Activated naive CD4-positive, alpha-beta T cell treated with anti-CD3 and anti-CD28 coated beads, Interleukin-2, amount 50 U/mL, for 16 hours (primary cell): ENCODE data around the gene MTMR11.

ENCODE experiments used
- DNase-seq: peaks from one replicate; pipeline ENCODE4 v3.0.0-alpha.2; 2020

MTMR11 gene

DNA sequence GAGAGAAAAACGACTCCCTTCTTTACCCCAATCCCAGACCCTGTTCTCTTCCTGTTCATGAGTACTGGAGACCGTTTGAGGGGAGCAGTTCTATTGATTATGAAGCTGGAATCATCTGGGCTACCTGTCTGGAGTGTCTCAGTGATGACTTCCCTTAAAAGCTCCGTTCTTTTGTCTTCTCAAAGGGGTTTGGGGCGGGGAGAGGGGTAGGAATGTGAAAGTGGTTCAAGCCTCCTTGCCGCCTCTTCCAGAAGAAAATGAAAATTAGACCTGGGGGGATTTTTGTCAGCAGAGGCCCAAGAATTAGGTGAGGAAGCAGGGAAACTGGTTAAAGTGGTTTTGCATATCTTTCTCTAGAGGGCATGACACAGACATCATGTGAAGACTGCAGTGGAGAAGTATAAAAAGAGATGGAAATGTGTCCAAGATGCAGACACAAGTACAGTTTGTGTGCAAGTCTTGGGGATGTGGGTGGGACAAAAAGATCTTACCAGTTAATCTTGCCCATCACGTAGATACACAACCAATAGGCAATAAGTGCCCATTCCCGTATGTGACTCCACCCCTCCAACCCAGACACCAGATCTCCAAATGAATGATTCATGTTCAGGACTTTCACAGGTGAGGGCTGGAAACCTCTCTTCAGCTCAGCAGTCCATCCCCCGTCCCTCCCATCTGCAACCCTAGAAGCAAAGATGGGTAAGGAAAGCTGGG, 470 bp upstream of the MTMR11 start:
- no peak for DNase-seq

DNA sequence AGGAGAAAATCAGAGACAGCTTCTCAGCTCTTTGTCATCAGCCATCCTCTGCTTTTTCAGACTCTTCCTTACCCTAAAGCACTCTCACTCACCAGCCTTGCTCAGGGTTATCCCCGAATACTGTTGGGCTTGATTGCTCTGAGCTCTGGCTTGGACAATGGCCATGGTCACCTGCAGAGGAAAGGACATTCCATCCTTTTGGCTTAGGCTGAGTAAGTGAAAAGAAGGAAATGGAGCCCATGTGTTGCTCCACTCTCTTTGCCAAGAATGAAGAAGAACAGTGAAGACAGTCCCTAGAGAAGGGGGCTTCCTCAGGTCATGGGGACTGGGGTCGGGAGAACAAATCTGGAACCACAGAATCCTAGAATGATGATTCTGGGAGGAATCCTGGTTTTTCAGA, 2.3 kb downstream of the MTMR11 start:
- no peak for DNase-seq

DNA sequence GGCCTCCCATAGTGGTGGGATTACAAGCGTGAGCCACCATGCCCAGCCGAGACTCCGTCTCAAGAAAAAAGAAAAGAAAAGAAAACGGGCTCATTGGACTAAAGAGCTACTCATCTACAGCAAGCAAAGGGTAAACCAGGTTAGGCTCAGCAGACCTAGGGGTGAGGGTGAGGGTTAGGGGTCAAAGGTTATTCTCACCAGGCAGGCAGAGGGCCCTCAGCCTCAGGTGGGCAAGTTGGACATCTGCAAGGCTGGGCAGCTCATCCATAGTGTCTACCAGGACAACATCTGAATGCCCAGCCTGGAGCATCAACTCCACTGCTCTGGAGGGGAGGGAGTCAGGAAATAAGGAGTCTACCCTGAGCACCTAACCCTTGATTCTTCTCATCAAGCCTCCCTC, 3.5 kb downstream of the MTMR11 start:
- DNase-seq, result no peak

DNA sequence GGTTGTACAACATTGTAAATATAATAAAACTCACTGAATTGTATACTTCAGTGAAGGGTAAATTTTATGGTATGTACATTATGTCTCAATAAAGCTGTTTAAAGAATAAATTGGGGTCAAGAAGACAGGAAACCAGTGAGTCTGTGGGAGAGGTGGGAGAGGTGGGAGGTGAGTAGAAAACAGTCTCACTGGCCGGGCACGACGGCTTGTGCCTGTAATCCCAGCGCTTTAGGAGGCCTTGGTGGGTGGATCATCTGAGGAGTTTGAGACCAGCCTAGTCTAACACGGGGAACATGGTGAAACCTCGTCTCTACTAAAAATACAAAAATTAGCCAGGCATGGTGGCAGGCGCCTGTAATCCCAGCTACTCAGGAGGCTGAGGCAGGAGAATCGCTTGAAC, 4.2 kb downstream of the MTMR11 start:
- no peak for DNase-seq

DNA sequence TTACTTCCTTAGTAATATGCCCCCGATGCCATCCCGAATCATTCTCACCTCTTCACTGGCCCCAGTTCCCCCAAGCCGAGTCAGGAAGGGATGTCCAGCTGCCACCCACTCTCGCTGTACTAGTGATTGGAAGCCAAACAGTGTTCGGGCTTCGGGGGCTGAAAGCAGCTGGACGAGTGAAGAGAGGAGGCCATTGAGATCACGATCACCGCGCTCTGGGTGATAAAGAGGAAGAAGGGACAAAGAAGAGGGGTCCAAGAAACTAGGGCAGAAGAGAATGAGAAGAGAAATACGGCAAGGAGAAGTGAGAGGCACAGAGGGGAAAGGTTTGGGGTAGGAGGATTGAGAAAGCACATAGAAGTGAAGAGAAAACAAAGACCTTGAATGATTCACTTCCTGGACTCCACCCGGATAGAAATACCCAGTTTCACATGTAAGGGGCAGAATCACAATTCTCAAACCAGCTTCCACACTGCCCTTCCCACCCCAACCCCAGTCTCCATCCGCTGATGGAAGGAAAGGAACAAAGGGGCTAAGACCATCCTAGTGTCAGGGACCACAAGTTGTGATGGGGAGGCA, 5.4 kb downstream of the MTMR11 start:
- no peak for DNase-seq

DNA sequence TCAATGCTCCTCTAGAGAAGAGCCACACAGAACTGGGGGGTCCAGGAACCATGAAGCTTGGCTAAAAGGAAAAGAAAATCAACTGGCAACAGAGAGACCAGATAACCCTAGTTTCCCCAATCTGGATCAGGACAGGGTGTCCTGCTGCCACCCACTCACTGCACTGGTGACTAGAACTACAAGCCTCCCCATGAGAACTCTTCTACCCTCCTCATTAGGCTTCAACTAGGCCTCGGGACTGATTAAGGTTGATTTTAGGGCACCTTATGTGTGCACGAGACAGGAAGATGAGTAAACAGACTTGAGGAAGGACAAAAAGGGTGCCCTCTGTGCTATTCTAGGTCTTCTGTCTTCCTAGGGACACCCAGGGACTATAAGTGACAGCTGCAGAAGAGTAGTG, 6.8 kb downstream of the MTMR11 start:
- DNase-seq, result no peak

DNA sequence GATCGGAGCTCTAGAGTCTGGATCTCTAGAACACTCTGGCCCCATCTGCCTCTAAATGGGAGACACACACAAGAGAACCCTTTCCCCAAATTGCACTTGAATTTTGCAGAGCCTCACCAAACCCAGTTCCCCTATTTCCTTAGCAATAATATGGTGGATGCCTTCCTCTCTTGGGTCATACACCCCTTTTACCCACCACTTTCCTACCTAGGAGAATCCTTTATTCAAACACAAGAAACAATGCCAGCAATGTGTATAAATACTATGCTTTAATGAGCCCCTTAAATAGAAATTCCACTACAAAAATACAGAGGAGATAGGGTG, 8.3 kb downstream of the MTMR11 start:
- DNase-seq, result no peak

DNA sequence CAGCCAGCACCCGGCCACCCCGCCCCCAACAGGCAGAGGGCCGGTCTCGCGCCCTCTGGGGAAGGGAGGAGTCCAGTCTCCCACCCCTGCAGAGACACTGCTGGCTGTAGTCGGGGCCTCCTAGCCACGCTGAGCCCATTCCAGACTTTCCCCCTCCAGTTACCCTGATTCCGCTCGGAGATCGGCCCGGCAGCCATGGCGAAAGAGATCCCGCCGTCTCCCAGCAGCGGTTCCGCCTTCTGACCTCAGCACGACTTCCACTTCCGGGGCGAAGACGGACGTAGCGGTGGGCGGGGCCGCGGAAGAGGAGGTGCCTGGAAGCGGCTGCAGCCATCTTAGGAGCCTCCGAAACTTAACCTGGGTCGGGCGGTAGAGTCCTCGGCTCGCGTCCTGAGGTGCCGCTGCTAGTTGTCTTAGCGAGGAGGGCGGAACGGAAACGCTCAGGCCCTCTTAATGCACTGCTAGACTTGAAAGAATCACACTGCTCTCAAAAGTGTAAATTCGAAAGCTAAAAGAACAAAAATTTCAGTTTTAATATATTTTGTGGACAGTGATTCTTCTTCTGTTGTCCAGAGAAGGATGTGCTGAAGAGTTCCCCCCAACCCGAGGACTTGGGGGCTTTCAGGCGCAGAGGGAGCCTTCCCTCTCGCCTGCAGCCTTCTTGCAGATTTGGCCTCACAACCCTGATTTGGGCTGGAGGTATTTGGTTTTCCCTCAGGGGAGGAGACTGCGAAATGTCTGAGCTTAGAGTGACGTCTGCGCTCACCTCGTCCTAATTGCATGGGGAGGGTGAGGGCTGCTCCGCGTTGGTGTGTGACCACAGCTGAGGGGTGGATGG, 8.9 kb downstream of the MTMR11 start, which contains the start of gene SF3B4:
TSS of gene SF3B4 (minus strand) at position 241 of the 838 bp plus-strand sequence. CDS start at position 197, 44 bp downstream.
- DNase-seq, result peak; percentile 96

DNA sequence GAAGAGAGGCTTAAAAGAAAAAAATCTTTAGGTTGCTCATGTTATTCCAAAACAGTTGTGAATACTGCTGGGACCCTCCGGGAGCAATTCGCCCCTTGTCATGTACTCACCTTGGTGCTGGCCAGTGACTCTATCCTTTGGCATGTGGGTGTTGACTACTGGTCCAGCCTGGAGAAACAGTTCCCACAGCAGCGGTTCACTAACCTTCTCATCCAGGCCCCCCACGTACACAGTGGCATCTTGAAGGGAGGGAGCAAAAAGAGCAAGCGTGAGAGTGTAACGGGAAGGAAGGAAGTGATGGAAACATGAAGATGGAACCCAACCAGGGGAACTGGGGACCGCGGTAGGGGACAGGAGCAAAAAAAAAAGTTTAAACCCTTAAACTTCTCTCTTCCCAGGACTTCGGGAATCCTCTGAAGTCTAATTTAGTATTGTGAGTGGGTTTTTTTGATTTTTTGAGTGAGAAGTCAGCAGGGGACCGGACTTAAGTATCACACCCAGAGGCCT, 9.6 kb downstream of the MTMR11 start:
- no peak for DNase-seq

DNA sequence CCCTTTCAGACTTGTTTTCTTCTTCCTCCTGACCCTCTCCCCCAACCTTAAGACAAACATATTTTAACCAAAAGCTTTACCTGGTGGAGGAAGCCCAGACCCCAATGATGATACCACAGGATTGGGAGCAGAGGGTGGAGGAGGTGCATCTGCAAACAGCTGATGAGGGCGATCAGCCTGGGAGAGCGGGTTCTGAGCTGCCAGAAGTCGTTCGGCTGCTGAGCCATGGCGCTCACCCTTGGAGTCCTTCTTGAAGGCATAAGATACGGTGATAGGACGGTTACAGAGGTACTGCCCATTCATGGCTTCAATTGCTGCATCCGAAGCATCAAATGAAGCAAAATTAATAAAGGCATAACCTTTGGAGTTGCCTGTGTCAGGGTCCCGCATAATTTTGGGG, 10.4 kb downstream of the MTMR11 start:
- no peak for DNase-seq

DNA sequence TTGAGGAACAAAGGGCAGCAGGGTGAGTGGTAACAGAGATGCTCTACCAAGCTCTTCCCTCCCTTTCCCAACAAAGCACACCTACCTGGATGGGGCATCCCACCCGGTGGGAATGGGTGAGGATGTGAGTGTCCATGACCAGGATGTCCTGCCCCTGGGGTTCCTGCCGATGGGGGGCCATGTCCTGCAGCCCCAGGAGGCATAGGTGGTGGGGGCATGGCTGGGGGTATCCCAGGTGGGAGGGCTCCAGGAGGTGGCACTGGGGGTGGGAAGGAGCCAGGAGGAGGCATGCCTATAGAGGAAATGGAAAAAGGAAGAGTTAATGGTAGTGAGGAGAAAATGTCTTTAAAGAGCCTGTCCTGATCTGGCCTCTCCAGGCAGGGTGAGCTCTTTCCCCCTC, 10.9 kb downstream of the MTMR11 start:
- no peak for DNase-seq

DNA sequence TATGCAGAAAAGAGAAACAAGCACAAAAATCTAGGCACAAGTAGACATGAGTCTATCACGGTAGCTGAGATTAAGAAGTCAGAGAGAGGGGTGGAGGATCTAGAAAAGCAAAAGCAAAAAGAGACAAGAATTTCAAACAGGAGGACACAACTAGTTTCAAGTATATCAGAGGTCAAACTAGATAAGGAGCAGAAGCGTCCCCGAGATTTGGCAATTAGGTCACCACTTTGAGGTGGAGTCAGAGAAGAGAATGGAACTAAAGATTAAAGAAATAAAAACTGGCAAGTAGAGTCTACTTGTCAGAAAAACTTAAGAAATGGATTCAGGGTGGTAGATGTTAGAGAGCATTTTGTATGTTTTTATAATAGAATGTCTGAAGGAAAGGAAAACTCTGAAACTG, 11.3 kb downstream of the MTMR11 start:
- no peak for DNase-seq

DNA sequence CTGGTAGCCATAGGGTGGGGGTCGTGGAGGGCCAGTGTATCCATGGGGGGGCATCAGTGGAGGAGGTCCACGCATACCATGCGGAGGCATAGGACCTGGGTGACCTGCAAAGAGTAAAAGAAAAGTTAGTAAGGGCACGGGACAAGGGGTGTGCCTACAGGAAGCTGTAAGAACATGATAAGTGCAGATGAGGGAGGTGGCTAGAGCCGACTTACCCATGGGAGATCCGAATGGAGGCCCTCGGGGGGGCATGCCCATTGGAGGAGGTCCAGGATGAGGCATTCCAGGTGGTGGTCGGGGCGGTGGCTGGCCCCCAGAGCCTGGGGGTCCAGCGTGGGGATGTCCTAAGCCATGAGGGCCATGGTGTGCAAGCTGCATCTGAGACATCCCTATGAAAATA, 13.1 kb downstream of the MTMR11 start:
- no peak for DNase-seq

DNA sequence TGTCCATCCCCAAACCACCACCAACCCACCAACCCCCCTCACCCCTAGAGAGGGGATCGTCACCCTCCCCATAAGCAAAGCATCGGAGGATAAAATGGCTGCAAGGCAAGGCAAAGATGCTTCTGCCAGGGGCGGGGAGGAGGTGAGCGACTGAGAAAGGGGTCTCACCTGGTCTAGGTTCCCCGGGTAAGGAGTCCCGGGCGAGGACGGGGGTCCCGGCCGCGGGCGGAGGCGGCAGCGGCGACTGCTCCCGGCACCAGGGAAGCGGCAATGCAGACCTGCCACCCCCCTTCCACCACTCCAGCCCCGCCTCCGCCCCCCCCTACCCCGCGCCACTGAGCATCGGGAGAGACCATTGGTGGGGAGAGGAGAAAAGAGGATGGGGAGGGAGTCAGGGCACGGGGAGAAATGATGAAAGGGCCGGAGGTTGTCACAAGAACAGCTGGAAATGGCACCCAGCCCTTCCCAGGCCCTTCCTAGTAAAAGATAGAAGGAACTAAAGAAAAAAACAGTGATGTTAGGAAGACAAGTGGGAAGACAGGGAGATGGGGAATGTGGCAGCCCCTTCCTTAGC, 19.0 kb downstream of the MTMR11 start, which contains the start of gene SV2A:
TSS of gene SV2A (minus strand) at position 274 of the 574 bp plus-strand sequence. CDS start 4,004 bp downstream, outside the sequence.
- DNase-seq, result peak; percentile 52

DNA sequence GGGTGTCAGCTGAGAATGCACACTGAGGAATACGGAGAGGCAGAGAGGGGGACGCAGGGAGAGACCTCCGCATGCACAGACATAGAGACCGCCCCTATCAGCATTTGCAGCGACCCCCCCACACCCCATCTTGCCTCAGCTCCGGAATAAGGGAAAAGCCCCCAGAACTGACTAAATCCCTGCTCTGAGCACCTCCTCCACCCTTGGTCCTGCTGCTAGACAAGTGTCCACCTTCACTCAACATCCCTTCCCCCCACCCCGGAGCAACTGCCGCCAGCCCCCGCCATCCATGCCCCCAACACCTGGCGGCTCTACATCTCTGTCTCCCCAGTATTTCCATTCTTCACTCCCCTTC, 19.8 kb downstream of the MTMR11 start:
- DNase-seq, result no peak

DNA sequence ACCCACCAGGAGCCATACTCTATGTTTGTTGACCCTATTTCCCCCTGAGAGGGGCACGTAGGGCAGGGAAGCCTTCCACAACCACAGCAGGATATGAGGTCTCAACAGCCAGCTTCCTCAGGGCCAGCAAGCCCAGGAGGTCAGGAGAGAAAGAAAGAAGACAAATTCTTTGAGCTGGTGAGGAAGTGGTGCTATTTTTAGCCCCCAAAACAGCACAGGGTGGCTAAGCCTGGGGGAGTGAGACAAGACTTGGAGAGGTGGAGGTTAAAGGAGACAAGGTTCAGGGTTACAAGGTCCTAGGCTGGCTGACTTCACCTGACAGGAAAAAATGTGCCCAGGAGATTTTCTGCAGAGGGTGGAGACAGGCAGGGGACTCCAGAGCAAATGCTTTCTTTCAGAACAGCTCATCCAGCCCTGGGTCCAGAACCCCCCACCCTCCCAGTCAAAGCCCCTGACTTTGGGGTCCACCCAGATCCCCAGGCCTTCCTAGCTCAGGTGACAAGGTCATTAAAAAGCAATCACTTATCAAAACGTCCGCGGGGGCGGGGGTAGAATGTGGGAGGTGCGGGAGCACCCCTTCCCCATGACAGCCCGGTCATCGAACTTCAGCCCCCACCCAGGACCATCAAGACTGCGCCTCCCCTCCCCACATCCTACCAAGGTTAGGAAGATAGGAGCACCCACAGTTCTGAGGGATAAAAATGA, 20.3 kb downstream of the MTMR11 start:
- no peak for DNase-seq

DNA sequence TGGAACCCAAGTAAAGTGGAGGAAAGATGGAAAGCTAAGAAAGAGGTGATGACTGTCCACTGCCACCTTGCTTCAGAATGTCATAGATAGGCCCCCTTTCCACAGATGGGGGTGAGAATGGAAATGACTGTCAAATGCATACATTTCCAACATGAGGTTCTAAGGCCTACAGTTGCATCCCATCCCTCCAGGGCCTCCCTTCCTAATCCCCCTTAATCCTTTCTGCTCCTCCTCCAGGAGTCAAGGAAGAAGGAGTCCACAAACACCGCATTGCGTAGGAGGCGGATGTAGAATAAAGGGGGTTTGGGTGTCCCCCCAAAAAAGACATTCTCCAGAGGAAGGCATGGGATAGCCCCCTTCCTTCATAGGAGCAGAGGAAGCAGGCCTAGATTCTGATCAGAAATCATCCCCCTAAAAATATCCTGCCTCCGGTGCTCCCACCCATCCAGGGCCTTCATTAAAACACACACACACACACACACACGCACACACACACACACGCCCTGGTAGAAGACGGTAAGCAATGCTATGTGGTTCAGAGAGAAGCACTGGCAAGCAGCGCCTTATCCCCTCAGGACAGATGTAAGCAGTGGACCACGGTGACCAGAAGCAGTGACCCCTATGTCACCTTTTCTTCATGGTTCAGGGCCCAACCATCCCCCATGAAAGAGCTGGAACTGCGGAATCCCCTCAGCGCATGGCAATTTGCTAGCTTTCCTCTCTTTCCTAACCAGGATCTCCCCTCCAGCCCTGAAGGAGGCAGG, 21.1 kb downstream of the MTMR11 start:
- DNase-seq, result no peak

DNA sequence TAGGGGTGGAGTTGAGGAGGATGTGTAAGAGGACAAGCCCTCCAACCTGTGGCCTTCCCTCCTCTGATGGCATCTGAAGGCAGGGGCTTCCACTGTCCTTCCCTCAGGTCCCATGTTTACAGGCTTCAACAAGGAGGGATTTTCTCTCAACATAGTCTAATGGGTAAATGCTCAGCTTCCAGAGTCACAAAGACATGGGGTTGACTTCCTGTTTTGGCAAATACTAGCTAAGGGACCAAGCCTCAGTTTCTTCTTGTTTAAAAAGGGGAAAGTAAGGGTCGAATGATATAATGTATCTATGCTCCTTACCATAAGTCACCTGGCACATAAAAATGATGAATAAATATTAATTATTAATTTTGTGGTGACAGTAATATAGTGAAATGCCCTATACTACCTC, 22.1 kb downstream of the MTMR11 start:
- DNase-seq, result no peak

DNA sequence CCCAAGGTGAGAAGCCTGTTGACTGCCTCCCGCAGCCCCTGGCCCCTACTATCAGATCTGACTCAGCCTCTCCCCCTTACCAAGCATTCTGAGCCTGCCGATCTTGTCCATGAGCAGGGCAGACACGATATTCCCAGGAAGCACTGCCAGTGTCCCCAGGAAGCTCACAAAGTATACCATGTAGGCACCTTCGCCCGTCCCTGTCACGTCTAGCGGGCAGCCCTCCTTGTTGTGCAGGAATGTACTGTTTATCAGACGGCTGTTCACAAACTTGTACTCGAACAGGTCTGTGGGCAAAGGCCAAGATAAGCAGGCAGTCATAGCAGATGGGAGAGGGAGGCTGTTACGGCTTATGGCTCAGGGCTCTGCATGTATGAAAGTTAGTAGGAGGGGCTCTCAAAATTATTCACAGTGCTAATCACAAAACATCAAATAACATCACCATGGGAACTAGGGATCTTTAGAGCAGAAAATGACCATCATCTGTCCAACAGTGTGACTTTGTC, 30.1 kb downstream of the MTMR11 start:
- no peak for DNase-seq

DNA sequence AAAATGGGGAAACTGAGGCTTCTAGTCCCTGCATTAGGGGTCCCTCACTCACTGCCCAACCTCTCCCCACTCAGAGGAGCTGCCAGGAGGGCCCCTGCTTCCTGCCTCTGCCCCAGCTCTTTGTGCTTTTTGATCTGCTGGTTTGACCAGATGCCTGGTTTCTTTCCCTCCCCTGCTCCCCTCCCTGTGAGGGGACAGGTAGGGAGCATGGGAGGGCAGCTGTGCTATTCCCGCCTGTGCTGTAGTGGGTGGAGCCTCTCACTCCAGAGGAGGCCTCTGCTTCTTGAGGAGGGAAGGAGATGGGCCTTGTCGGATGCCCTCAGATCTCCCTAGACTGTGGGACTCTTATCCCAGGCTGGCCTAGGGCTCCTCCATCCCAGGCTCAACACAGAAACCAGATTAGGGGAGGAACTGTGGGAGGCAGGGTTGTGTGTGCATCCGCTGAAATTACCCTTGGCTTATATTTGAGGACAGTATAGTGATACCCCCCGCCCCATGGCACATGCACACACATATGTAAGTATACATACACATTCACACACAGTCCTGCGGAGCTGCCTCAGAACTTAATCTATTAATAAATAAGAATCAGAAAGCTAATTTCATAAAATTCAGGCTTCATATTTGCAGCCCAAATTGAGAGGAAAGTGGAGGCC, 32.7 kb downstream of the MTMR11 start:
- DNase-seq, result no peak
